Naive thymus-derived CD4-positive, alpha-beta T cell (primary cell): ENCODE measurements around the gene MSLN. TPM values are rescaled to one million over a fixed set of nuclear protein-coding genes. Genes with fewer than 3 reads are reported as not detected.

Source experiments
- ATAC-seq: fragments of 150-1000 bp; cut with Tn5 transposase; 2 replicates; pipeline ENCODE4 v1.10.0; 2021; ENCODE audit warnings: mild to moderate bottlenecking, moderate library complexity
- CTCF ChIA-PET: fragments of 350-600 bp; sonication (Branson Sonifier 250); formaldehyde crosslinking; loops from one replicate; lab custom pipeline; 2021; ENCODE audit warnings: antibody characterized with exemption; lab: Charles Lee
- POLR2A ChIA-PET: fragments of 350-600 bp; sonication (Branson Sonifier 250); formaldehyde crosslinking; loops from one replicate; lab custom pipeline; 2021; ENCODE audit warnings: antibody characterized with exemption, inconsistent platforms; lab: Charles Lee
- DNase-seq, 9 donors: peaks; one replicate each; pipeline versions ENCODE4 v3.0.0 to v3.0.0-alpha.2; 2020 to 2022; ENCODE audit warnings: mixed read lengths in 1 of 9
- H3K27ac ChIP-seq: one replicate; pipeline ENCODE4 v1.7.0; 2013; ENCODE audit warnings: mild to moderate bottlenecking, low read depth, low read length, moderate library complexity
- H3K27me3 ChIP-seq, 2 donors: one replicate each; pipeline ENCODE4 v1.7.0; 2013; ENCODE audit warnings: low read length in 2 of 2, mild to moderate bottlenecking in 2 of 2, moderate library complexity in 2 of 2; ENCODE audit not compliant: control insufficient read depth in 2 of 2, insufficient read depth in 2 of 2
- H3K36me3 ChIP-seq, 3 experiments: 1 replicate in 2 of 3; 2 replicates in 1 of 3; pipeline ENCODE4 v1.7.0; 2013; ENCODE audit warnings: low read length in 3 of 3, mild to moderate bottlenecking in 3 of 3, moderate library complexity in 1 of 3; ENCODE audit not compliant: insufficient read depth in 3 of 3, control insufficient read depth in 2 of 3
- H3K4me1 ChIP-seq, 2 donors: one replicate each; pipeline ENCODE4 v1.7.0; 2013; ENCODE audit warnings: low read length in 2 of 2, mild to moderate bottlenecking in 2 of 2, moderate library complexity in 1 of 2; ENCODE audit not compliant: control insufficient read depth in 2 of 2, insufficient read depth in 2 of 2
- H3K4me3 ChIP-seq: 2 replicates; pipeline ENCODE4 v1.7.0; 2013; ENCODE audit warnings: mild to moderate bottlenecking, low read length
- H3K9me3 ChIP-seq, 3 experiments: 1 replicate in 2 of 3; 2 replicates in 1 of 3; pipeline ENCODE4 v1.7.0; 2013; ENCODE audit warnings: low read length in 3 of 3; ENCODE audit not compliant: control insufficient read depth in 2 of 3
- H3K27ac Mint-ChIP-seq, 9 donors: one replicate each; pipeline ENCODE4 v1.8.0; 2020 to 2022; ENCODE audit warnings: mixed read lengths in 9 of 9, mild to moderate bottlenecking in 8 of 9, moderate library complexity in 5 of 9, inconsistent platforms in 2 of 9
- H3K27me3 Mint-ChIP-seq, 5 donors: one replicate each; pipeline ENCODE4 v1.8.0; 2021 to 2022; ENCODE audit warnings: mixed read lengths in 5 of 5, mild to moderate bottlenecking in 1 of 5
- H3K36me3 Mint-ChIP-seq, 5 donors: one replicate each; pipeline ENCODE4 v1.8.0; 2020 to 2022; ENCODE audit warnings: mixed read lengths in 5 of 5, mild to moderate bottlenecking in 3 of 5, inconsistent platforms in 1 of 5
- H3K4me1 Mint-ChIP-seq, 7 donors: one replicate each; pipeline ENCODE4 v1.8.0; 2020 to 2022; ENCODE audit warnings: mixed read lengths in 7 of 7, mild to moderate bottlenecking in 3 of 7, inconsistent platforms in 1 of 7
- H3K4me3 Mint-ChIP-seq, 10 donors: one replicate each; pipeline ENCODE4 v1.8.0; 2020 to 2022; ENCODE audit warnings: mild to moderate bottlenecking in 10 of 10, mixed read lengths in 10 of 10, moderate library complexity in 6 of 10, inconsistent platforms in 2 of 10
- H3K9me3 Mint-ChIP-seq, 11 donors: one replicate each; pipeline ENCODE4 v1.8.0; 2020 to 2022; ENCODE audit warnings: mixed read lengths in 11 of 11, mild to moderate bottlenecking in 4 of 11, inconsistent platforms in 1 of 11, moderate library complexity in 1 of 11
- intact Hi-C, 2 donors: fragments of 100-400 bp; cut with micrococcal nuclease; formaldehyde crosslinking; loops; one replicate each; pipeline ENCODE4 v1.15.1; 2023
- polyA plus RNA-seq, 2 donors: library from polyadenylated mRNA; unstranded; fragments of 300-500 nt; fragmentation: Illumina TruSeq; gene quantifications; one replicate each; pipeline ENCODE4 v1.2.3, GENCODE V29; 2021
- total RNA-seq, 6 experiments: library from RNA in 5 of 6; stranded (reverse) in 5 of 6; gene quantifications; 1 replicate in 5 of 6; 2 replicates in 1 of 6; pipeline ENCODE4 v1.2.3 and lab custom pipeline; 2021 to 2026

The MSLN gene
- total and polyA plus RNA-seq, 7 experiments from 2014 or later: 0.64 TPM; not detected in 6

DNA sequence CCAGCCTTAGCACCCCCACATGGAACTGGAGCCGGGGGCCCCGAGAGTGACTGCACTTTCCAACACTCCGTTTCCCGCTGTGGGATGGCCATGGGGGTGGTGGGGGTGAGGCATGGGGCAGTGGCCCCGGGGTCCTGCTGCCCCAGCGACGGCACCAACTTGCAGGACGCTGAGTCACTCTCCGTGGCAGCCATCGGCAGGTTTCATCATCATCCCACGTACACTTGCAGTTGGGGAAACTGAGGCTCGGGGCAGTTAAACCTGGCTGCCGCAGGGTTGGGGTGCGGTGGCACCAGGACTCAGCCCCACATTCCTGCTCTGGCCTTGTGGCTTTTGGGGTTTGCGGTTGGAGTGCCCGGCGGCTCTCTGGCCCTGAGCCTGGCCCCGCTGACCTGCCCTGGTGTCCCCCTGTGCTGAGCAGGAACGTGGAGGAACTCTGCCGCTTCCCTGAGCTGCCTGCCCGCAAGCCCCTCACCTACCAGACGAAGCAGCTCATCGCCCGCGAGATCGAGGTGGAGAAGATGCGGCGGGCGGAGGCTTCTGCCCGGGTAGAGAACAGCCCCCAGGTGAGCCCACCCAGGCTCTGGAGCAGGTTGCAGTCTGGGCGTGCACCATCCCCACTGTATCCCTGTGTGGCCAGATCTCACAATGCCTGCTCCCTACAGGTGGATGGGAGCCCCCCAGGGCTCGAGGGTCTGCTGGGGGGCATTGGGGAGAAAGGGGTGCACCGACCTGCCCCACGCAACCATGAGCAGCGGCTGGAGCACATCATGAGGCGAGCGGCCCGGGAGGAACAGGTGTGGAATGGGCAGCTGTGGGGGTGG, 36.0 kb downstream of the MSLN start:
- CTCF ChIA-PET: interaction anchor here (0.6 kb wide), 1 partner anchor 30 kb away, joined by 3 read pairs; no protein-coding TSS in a partner anchor
- H3K4me3 ChIP-seq: no peak overlapping the region
- intact Hi-C loops: no loop called here
- no peaks in the 10 kb centered on the region for H3K27me3 ChIP-seq
- no peaks in the 10 kb centered on the region for H3K4me1 ChIP-seq
- peaks cover 0 to 6% (median 0%) of the 10 kb centered on the region in 5 donors for H3K36me3 Mint-ChIP-seq
- peaks cover 0 to 2% (median 0%) of the 10 kb centered on the region in 11 donors for H3K9me3 Mint-ChIP-seq
- H3K27ac Mint-ChIP-seq: no peak overlapping the region
- peaks cover 0 to 3% (median 0%) of the 10 kb centered on the region in 7 donors for H3K4me1 Mint-ChIP-seq
- POLR2A ChIA-PET: no interaction called here
- no peaks in the 10 kb centered on the region for H3K9me3 ChIP-seq
- DNase-seq (no peak), ATAC-seq (no peak)
- H3K27me3 Mint-ChIP-seq: peaks cover 0 to 8% (median 0%) of the 10 kb centered on the region in 5 donors
- no peak overlapping the region for H3K27ac ChIP-seq
- H3K36me3 ChIP-seq: peaks cover 0 to 12% (median 0%) of the 10 kb centered on the region in 3 experiments
- H3K4me3 Mint-ChIP-seq: no peak overlapping the region

DNA sequence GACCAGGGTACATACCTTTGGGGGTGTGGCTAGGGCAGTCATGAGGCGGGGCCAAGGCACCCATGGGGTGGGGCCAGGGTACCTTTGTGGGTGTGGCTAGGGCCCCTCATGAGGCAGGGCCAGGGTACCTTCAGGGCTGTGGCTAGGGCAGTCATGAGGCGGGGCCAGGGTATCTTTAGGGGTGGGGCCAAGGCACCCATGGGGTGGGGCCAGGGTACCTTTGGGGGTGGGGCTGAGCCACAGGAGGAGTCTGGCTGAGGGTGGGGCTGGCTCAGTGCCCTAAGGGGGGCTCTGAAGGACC, 36.5 kb downstream of the MSLN start:
- Mint-ChIP-seq H3K27ac (no peak overlapping the region), H3K36me3 (peaks cover 0 to 6% (median 0%) of the 10 kb centered on the region in 5 donors), H3K4me1 (peaks cover 0 to 3% (median 0%) of the 10 kb centered on the region in 7 donors), H3K27me3 (peaks cover 0 to 8% (median 2%) of the 10 kb centered on the region in 5 donors), H3K9me3 (peaks cover 0 to 2% (median 0%) of the 10 kb centered on the region in 11 donors), H3K4me3 (no peak overlapping the region)
- ChIA-PET POLR2A (no interaction called here), CTCF (no interaction called here)
- ATAC-seq (peak; percentile 28), DNase-seq (no peak)
- intact Hi-C loops: no loop called here
- Histone ChIP-seq H3K4me1 (no peaks in the 10 kb centered on the region), H3K9me3 (no peaks in the 10 kb centered on the region), H3K27me3 (no peaks in the 10 kb centered on the region), H3K4me3 (no peak overlapping the region), H3K36me3 (peaks cover 0 to 6% (median 0%) of the 10 kb centered on the region in 3 experiments), H3K27ac (no peak overlapping the region)

- H3K27me3 Mint-ChIP-seq: peaks cover 0 to 8% (median 3%) of the 10 kb centered on the region in 5 donors
- no peak overlapping the region for H3K27ac Mint-ChIP-seq
- H3K4me3 ChIP-seq: no peak overlapping the region
- intact Hi-C loops: no loop called here
- H3K27ac ChIP-seq: no peak overlapping the region
- H3K4me1 Mint-ChIP-seq: peaks cover 0 to 3% (median 0%) of the 10 kb centered on the region in 7 donors
- ChIA-PET CTCF (no interaction called here), POLR2A (no interaction called here)
- no peaks in the 10 kb centered on the region for H3K27me3 ChIP-seq
- H3K36me3 Mint-ChIP-seq: peaks cover 0 to 6% (median 0%) of the 10 kb centered on the region in 5 donors
- ATAC-seq (no peak), DNase-seq (no peak)
- H3K9me3 ChIP-seq: no peaks in the 10 kb centered on the region
- H3K9me3 Mint-ChIP-seq: peaks cover 0 to 2% (median 0%) of the 10 kb centered on the region in 11 donors
- no peaks in the 10 kb centered on the region for H3K4me1 ChIP-seq
- no peak overlapping the region for H3K4me3 Mint-ChIP-seq
- H3K36me3 ChIP-seq: peaks cover 0 to 6% (median 0%) of the 10 kb centered on the region in 3 experiments
Measured at GRCh38 chr16:797686-798085, 37.2 kb downstream of the MSLN start.

GRCh38 chr16:798666-799065, 38.1 kb downstream of the MSLN start:
- ATAC-seq: no peak
- H3K4me1 Mint-ChIP-seq: peaks cover 0 to 3% (median 0%) of the 10 kb centered on the region in 7 donors
- H3K9me3 Mint-ChIP-seq: peaks cover 0 to 2% (median 0%) of the 10 kb centered on the region in 11 donors
- Histone ChIP-seq H3K27ac (no peak overlapping the region), H3K9me3 (no peaks in the 10 kb centered on the region), H3K27me3 (no peaks in the 10 kb centered on the region), H3K36me3 (peaks cover 0 to under 1% (median 0%) of the 10 kb centered on the region in 3 experiments), H3K4me3 (no peak overlapping the region), H3K4me1 (no peaks in the 10 kb centered on the region)
- no peak for DNase-seq
- POLR2A ChIA-PET: no interaction called here
- no peak overlapping the region for H3K27ac Mint-ChIP-seq
- H3K4me3 Mint-ChIP-seq: no peak overlapping the region
- CTCF ChIA-PET: no interaction called here
- H3K27me3 Mint-ChIP-seq: peaks cover 0 to 8% (median 3%) of the 10 kb centered on the region in 5 donors
- peaks cover 0 to 6% (median 0%) of the 10 kb centered on the region in 5 donors for H3K36me3 Mint-ChIP-seq
- intact Hi-C loops: no loop called here

- H3K9me3 Mint-ChIP-seq: peaks cover 0 to 2% (median 0%) of the 10 kb centered on the region in 11 donors
- CTCF ChIA-PET: no interaction called here
Measured at GRCh38 chr16:799111-799947, 38.8 kb downstream of the MSLN start.

GRCh38 chr16:799948-800833, 39.7 kb downstream of the MSLN start, which contains the start of gene GNG13:
GNG13 (minus strand) TSS chr16:800734; CDS start chr16:799077, 1,657 bp downstream.
- H3K36me3 ChIP-seq: no peaks in the 10 kb centered on the region
- no peaks in the 10 kb centered on the region for H3K9me3 ChIP-seq
- Mint-ChIP-seq H3K27ac (no peak within 1 kb of the TSS), H3K9me3 (peaks cover 0 to 2% (median 0%) of the 10 kb centered on the region in 11 donors), H3K4me1 (peaks cover 0 to 3% (median 0%) of the 10 kb centered on the region in 7 donors), H3K4me3 (no peak within 1 kb of the TSS), H3K36me3 (peaks cover 0 to 6% (median 0%) of the 10 kb centered on the region in 5 donors), H3K27me3 (peaks cover 0 to 8% (median 3%) of the 10 kb centered on the region in 5 donors)
- intact Hi-C loops: no loop called here
- no peaks in the 10 kb centered on the region for H3K4me1 ChIP-seq
- no peaks in the 10 kb centered on the region for H3K27me3 ChIP-seq
- no peak for ATAC-seq
- DNase-seq: no peak
- H3K4me3 ChIP-seq: no peak within 1 kb of the TSS
- H3K27ac ChIP-seq: no peak within 1 kb of the TSS
- ChIA-PET CTCF (no interaction called here), POLR2A (no interaction called here)

More at GRCh38 chr16:799111-799947, 38.8 kb downstream of the MSLN start:
- intact Hi-C loops: no loop called here
- ATAC-seq: no peak
- Mint-ChIP-seq H3K36me3 (peaks cover 0 to 6% (median 0%) of the 10 kb centered on the region in 5 donors), H3K4me1 (peaks cover 0 to 3% (median 0%) of the 10 kb centered on the region in 7 donors), H3K27me3 (peaks cover 0 to 8% (median 3%) of the 10 kb centered on the region in 5 donors), H3K27ac (no peak overlapping the region), H3K4me3 (no peak overlapping the region)
- no peak for DNase-seq
- Histone ChIP-seq H3K36me3 (no peaks in the 10 kb centered on the region), H3K27ac (no peak overlapping the region), H3K4me1 (no peaks in the 10 kb centered on the region), H3K4me3 (no peak overlapping the region), H3K9me3 (no peaks in the 10 kb centered on the region), H3K27me3 (no peaks in the 10 kb centered on the region)
- POLR2A ChIA-PET: no interaction called here
